Measurements from ENCODE around the gene TMEM200B.

DNA sequence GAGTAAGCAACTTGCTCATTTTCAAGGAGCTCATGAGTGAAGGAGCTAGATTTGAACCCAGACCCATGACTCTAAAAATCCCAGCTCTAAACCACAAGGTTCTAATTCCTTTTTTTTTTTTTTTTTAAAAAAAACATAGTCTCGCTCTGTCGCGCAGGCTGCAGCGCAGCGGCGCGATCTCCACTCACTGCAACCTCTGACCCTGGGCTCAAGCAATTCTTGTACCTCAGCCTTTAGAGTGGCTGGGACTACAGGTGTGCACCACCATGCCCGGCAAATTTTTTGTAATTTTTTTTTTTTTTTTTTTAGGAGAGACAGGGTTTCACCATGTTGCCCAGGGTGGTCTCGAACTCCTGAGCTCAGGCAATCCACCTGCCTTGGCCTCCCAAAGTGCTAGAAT is 44.2 kb upstream of the TMEM200B start:
- TF ChIP-seq, protein P1, sequence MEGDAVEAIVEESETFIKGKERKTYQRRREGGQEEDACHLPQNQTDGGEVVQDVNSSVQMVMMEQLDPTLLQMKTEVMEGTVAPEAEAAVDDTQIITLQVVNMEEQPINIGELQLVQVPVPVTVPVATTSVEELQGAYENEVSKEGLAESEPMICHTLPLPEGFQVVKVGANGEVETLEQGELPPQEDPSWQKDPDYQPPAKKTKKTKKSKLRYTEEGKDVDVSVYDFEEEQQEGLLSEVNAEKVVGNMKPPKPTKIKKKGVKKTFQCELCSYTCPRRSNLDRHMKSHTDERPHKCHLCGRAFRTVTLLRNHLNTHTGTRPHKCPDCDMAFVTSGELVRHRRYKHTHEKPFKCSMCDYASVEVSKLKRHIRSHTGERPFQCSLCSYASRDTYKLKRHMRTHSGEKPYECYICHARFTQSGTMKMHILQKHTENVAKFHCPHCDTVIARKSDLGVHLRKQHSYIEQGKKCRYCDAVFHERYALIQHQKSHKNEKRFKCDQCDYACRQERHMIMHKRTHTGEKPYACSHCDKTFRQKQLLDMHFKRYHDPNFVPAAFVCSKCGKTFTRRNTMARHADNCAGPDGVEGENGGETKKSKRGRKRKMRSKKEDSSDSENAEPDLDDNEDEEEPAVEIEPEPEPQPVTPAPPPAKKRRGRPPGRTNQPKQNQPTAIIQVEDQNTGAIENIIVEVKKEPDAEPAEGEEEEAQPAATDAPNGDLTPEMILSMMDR (IDR thresholded peaks at IDR 0.05) = no peak
- no peak for TF ChIP-seq POLR2A (IDR thresholded peaks at IDR 0.05)
- TF ChIP-seq EP300 (IDR thresholded peaks at IDR 0.05) = no peak
